Activated CD8-positive, alpha-beta memory T cell treated with anti-CD3 and anti-CD28 coated beads for 48 hours (primary cell): ENCODE results near the gene ZDHHC7.
"Not testable (repeated sequence)": the region's sequence is repeated elsewhere in the genome, so short reads cannot be mapped to it uniquely, and the experiment has no call there.

Experiments
- DNase-seq, 3 experiments: peaks; one replicate each; pipeline ENCODE4 v3.0.0-alpha.2; 2020; ENCODE audit warnings: low read depth in 2 of 3, low spot score in 2 of 3

ZDHHC7 gene

GRCh38 chr16:85010931-85011845, at the start of gene ZDHHC7:
ZDHHC7 (minus strand) TSS chr16:85011535; CDS start chr16:84990618, 20,917 bp downstream.
- DNase-seq: peak; percentile 70 to 75 (median 73)

- no peak for DNase-seq
Measured at GRCh38 chr16:85058909-85059308, 47.6 kb upstream of the ZDHHC7 start.

- no peak for DNase-seq
Measured at GRCh38 chr16:85057948-85058347, 46.6 kb upstream of the ZDHHC7 start.

- no peak for DNase-seq
Measured at GRCh38 chr16:85057212-85057889, 46.0 kb upstream of the ZDHHC7 start.

GRCh38 chr16:85056211-85056748, 44.9 kb upstream of the ZDHHC7 start:
- DNase-seq: no peak

- peak; percentile 19 to 51 (median 46) for DNase-seq
Measured at GRCh38 chr16:85055493-85056210, 44.3 kb upstream of the ZDHHC7 start.

- DNase-seq: no peak
Measured at GRCh38 chr16:85054948-85055492, 43.7 kb upstream of the ZDHHC7 start.

- DNase-seq: not testable (repeated sequence)
Measured at GRCh38 chr16:85054321-85054720, 43.0 kb upstream of the ZDHHC7 start.

- DNase-seq: no peak
Measured at GRCh38 chr16:85052536-85052935, 41.2 kb upstream of the ZDHHC7 start.

GRCh38 chr16:85051683-85052082, 40.3 kb upstream of the ZDHHC7 start:
- DNase-seq: no peak

GRCh38 chr16:85051067-85051581, 39.8 kb upstream of the ZDHHC7 start:
- no peak for DNase-seq

GRCh38 chr16:85049706-85050305, 38.5 kb upstream of the ZDHHC7 start:
- DNase-seq: no peak

GRCh38 chr16:85048921-85049562, 37.7 kb upstream of the ZDHHC7 start:
- DNase-seq: no peak

- no peak for DNase-seq
Measured at GRCh38 chr16:85047867-85048455, 36.6 kb upstream of the ZDHHC7 start.

- no peak for DNase-seq
Measured at GRCh38 chr16:85046931-85047866, 35.9 kb upstream of the ZDHHC7 start.

GRCh38 chr16:85046472-85046916, 35.2 kb upstream of the ZDHHC7 start:
- no peak for DNase-seq

GRCh38 chr16:85045641-85046471, 34.5 kb upstream of the ZDHHC7 start:
- DNase-seq: no peak
